IPS DF 19.7 (cell line): ENCODE results near the gene WDR18.

Experiments used
- DNase-seq: peaks from one replicate; pipeline ENCODE4 v3.0.0-alpha.2; 2013; ENCODE audit warnings: low read depth, low spot score

Gene WDR18

DNA sequence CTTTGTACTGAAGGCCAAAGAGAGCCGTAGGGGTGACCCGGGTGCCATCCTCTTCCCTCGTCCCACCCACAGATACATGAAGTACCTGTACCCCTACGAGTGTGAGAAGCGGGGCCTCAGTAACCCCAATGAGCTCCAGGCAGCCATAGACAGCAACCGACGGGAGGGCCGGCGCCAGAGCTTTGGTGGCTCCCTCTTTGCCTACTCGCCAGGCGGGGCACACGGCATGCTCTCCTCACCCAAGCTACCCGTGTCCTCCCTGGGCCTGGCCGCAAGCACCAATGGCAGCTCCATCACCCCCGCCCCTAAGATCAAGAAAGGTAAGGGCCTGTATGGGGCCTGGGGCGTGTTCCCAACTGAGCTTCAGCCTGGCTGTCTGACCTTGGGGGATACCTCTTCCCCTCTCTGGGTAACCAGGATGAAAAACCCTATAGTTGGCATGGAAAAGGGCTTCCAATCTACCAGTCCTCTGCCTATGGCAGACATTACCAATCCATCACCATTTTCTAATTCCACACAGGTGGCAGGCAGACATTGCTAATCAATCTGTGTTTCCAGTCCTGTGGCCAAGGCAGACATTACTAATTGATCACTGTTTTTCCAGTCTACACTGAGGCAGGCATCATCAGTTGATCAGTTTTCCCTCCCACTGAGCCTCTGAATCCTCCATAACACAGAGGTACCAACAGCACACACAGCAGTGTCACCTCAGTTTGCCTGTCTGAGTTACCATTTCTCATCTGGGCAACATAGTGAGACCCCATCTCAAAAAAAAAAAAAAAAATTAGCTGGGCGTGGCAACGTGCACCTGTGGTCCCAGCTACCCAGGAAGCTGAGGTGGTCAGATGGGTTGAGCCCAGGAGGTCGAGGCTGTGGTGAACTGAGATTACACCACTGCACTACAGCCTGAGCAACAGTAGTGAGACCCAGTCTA lies 19.1 kb upstream of the WDR18 start:
- DNase-seq = no peak

- no peak for DNase-seq
These were observed 17.6 kb upstream of the WDR18 start for GRCh38 chr19:966485-967088.

DNA sequence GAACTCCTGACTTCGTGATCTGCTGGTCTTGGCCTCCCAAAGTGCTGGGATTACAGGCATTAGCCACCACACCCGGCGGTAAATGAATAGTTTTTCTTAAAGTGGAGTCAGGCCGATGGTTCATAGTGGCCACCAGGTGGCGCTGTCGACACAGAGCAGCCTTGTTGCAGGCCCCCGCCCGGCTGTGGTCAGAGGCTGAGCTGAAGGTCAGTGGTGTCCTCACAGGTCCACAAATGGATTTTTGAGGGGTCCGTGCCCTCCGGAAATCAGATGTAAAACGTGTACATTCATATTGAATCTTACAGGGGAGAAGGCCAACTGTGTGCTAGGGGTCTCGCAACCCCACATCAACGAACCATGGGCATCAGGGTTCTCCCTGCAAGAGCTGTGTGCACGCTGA lies 13.4 kb upstream of the WDR18 start:
- DNase-seq = no peak

- DNase-seq = no peak
These were observed 12.3 kb upstream of the WDR18 start for GRCh38 chr19:971795-972194.

GRCh38 chr19:972281-972680 lies 11.9 kb upstream of the WDR18 start:
- no peak for DNase-seq

DNA sequence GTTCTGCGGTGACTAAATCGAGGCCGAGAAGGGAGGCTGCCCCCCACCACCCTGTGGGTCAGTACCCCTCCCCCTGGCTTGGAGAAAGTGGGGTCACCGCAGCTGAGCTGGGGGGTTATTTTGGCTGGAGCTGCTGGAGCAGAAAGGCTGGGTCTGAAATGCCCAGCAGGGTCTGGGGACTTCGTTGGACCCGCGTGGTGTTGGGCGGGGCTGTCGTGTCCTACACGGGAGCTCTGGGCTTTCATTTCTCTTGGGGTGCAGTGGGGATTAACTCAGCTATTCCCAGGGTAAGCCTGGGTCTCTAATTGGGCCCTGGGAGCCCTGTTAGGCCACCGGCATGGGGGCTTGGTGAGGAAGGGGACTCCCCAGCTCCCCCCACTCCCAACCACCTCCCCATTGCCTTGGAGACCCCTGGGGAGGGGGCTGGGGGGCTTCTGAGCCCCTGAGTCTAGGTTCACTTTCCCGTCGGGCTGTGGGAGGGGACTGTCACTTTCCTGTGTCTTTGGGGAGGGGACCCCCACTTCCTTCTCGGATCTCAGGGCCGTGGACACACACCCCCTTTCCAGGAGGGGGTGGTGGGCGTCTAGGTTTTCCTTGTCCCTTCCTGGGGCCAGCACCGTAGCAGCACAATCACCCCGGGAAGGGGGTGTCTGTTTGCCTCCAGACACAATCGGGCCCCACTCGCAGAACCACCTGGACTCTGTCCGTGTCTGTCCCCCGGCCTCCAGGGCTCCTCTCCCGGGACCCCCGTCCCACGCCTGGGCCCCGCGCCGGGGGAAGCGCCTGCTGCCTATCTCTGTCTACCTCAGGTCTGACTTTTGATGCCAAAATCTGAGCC lies 10.2 kb upstream of the WDR18 start:
- DNase-seq = no peak

DNA sequence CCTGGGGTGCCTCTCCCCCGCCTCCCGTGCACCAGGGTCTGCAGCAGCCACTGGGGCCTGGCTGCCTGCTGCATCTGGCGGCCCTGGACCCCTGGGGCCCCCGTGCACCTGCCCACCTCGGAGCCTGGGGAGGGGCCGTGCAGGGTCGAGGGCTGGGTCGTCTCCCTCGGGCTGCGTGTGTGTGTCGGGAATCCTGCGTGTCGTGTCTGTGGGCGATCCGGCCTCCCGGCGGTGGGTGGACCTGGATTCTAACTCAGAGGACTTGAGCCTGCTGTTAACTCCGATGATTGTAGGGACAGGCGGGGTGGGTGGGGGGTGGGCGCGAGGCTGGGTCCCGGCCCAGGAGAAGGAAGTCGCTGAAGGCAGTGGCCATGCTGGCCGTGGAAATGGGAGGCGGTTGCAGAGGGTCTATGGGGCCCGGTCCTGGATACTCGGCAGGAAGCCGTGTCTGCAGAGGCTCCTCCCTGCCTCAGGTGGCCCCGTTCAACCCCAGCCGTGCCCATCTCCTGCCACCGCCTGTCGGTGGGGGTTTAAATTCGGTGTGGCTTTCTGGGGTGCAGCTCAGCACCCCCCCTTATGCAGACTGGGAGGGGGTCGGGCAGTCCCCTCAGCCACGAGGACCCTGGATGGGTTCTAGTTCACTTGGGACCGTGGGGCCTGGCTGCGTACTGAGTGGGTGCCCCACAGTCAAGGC lies 9.4 kb upstream of the WDR18 start:
- DNase-seq = no peak

GRCh38 chr19:976476-976875 lies 7.7 kb upstream of the WDR18 start:
- no peak for DNase-seq

- no peak for DNase-seq
These were observed 7.1 kb upstream of the WDR18 start for GRCh38 chr19:977058-977464.

DNA sequence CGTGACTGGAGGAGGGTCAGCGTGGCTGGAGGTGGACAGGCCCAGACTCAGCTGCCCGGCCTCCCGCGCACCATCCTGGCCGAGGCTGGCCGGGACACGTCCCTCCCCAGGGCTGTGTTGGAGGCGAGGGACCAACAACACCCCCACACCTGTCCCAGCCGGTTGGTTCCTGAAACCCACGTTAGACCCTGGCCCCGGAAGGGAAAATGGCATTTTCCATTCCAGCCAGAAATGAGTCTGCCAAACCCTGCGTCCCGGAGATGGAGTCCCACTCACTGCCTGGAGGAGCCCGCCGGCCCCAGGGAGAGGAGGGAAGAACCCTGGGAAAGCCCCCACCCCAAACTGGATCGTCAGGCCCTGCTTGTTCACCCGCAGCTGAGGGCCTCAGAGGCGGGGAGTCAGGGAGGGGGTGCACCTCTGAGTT lies 4.8 kb upstream of the WDR18 start:
- DNase-seq = no peak

DNA sequence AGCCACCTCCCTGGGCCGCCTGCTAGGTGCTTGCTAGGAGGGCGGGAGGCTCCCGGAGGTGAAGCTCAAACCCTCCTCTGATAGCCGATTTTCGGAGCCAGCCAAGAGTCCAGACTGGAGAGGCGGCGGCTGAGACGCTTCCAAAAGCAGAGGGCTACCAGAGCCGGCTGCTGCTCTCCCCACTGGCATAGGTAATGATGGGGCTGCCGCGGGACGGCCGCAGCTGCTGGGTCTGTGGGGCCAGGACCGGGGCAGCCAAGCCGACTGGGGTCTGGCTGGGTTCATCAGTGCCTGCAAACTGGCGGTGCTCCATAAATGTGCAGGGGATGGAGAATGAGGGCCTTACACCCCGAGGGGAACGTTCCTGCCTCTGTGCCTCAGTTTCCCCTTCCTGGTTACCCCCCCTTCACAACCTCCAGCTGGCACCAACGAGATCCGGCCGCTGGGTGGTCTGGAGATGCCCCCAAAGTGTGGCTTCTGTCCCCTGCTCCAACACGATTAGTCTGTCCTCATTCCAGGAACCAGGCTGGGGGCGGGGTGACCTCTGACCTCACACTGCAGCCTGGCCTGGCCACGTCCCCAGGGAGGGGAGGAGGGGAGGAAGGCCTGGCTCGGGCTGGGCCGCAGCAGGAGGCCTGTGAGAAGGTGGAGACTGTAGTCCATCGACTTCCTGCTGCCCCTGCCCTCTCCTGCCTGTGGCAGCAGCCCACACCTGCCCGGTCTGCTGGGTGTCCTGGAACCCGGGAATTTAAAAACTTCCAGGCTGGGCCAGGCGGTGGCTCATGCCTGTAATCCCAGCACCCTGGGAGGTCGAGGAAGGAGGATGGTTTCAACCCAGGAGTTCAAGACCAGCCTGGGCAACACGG lies 3.8 kb upstream of the WDR18 start:
- no peak for DNase-seq

GRCh38 chr19:982567-983170 lies 1.5 kb upstream of the WDR18 start:
- no peak for DNase-seq

DNA sequence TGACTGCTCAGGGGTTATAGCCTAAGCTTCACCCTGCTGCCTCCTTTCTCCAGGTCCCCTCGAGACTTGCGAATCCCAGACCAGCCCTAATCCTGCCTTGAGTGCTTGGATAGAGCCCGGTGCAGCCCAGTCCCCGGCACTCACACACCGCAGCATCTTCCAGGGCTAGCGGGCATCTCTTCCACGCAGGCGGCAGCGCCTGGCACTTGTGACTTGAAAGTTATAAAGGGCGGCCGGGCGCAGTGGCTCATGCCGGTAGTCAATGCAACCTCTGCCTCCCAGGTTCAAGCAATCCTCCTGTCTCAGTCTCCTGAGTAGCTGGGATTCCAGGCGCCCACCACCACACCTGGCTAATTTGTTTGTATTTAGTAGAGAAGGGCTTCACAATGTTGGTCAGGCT lies 1.9 kb downstream of the WDR18 start:
- no peak for DNase-seq

- no peak for DNase-seq
These were observed 3.9 kb downstream of the WDR18 start for GRCh38 chr19:988081-988480.

- no peak for DNase-seq
These were observed 4.4 kb downstream of the WDR18 start for GRCh38 chr19:988510-988909.

GRCh38 chr19:989381-990081 lies 5.4 kb downstream of the WDR18 start:
- no peak for DNase-seq

DNA sequence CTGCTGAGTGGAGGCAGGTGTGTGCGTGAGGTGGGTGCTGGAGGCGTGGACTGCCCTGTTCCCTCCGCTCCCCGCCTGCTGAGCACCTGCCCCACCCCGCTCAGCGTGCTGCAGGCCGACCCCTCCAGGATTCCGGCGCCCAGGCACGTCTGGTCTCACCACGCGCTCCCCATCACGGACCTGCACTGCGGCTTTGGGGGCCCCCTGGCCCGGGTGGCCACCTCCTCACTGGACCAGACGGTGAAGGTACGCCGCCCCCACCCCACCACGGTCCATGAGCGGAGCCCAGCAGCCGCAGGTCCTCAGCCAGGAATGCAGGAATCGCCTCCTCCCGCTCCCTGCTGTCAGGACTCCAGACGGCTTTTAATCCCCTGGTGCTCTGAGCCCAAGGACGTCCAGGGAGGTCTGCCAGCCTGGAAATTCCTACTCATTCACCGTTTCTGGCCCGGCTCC lies 6.0 kb downstream of the WDR18 start:
- no peak for DNase-seq

DNA sequence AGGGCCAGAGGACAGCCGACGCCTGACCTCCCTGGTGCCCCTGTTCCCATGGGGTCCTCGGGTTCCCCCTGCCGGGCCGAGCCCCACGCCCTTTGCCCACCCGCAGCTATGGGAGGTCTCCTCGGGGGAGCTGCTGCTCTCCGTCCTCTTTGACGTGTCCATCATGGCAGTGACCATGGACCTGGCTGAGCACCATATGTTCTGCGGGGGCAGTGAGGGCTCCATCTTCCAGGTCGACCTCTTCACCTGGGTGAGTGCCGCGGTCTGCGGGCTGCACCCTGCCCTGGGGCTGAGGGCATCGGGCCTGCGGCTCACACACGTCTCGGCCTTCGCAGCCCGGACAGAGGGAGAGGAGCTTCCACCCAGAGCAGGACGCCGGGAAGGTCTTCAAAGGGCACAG lies 6.6 kb downstream of the WDR18 start:
- DNase-seq = no peak

- DNase-seq = no peak
These were observed 7.2 kb downstream of the WDR18 start for GRCh38 chr19:991174-991931.
